AG20443 (cell line): ENCODE measurements around the gene PARD3B.

Source experiments
- DNase-seq: peaks from one replicate; pipeline ENCODE4 v3.0.0; 2012; ENCODE audit warnings: low spot score, mixed read lengths

Gene PARD3B

DNA sequence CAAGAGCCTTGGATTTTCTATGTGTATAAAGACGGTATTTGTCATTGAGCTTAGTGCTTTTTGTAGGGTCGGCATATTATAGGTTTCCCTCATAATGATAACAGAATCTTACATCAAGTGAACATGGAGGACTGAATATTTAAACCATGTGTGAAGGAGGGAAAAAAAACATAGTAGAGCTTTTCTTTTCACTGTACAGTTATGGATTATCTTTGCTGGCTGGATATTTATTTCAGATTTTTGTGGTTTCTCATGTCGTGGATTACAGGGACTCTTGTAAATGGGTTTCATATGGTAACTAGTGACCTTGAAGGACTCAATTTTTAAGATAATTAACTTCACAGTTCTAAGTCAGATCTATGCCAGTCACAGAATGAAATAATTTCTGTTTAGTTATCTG, 806.8 kb downstream of the PARD3B start:
- DNase-seq: peak; percentile 20

- DNase-seq: peak; percentile 52
Measured at GRCh38 chr2:205352593-205352992, 807.3 kb downstream of the PARD3B start.

- DNase-seq: no peak
Measured at GRCh38 chr2:205357732-205358131, 812.5 kb downstream of the PARD3B start.

DNA sequence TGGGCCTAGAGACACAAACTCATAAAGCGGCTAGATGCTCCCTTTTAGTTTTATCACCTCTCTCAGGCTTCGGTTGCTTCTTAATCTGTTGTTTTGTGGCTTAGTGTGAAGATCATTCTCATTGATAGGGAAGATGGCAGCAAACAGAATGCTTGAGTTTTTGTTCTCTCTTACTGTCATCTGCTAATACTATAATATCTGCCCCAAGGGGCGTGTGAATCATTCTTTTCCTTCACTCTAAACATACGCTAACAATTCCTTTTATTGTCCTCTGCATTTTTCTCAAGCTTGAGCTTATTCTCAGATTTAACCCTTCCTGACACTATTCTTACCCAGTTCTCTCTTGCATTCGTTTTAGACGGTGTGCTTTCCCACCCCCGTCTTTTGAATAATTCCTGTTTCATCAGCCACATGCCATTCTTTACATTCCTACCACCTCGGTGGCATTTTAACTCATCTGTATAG, 813.1 kb downstream of the PARD3B start:
- no peak for DNase-seq

DNA sequence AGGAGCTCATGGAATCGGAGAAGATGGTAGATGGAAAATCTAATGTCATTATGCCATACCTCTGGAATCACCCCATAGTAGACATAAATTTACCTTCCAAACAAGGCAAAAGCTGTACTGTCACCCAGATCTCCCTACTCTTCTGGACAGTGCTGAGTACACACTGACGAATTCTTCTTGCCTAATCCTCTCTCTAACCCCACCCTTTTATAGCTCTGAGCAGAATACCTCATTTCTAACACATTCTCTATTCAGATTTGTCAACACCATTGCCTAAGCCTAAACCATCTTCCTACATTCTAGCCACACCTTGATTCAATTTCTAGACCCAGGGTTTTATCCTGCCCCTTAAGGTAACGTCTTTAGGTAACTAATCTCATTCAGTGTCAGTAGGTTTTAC, 816.0 kb downstream of the PARD3B start:
- peak; percentile 27 for DNase-seq

- no peak for DNase-seq
Measured at GRCh38 chr2:205361970-205362369, 816.7 kb downstream of the PARD3B start.

DNA sequence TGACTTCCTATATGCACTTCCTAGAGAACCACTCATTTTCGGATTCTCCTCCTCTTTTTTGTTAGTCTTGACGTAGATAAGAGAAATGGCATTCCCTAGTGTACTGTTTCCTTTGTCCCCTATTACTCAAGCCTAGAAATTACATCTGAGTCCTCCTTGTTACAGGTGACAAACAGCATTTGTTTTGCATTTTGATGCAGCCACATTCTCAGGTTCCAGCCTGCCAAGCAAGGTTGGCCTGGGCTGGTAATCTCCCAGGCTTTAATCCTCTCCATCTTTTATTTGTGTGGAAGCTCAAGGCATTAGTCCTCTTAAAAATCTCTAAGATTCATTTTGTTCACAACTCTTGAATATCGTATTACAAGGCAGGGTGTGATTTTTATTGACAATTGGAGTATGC, 819.0 kb downstream of the PARD3B start:
- DNase-seq: no peak

DNA sequence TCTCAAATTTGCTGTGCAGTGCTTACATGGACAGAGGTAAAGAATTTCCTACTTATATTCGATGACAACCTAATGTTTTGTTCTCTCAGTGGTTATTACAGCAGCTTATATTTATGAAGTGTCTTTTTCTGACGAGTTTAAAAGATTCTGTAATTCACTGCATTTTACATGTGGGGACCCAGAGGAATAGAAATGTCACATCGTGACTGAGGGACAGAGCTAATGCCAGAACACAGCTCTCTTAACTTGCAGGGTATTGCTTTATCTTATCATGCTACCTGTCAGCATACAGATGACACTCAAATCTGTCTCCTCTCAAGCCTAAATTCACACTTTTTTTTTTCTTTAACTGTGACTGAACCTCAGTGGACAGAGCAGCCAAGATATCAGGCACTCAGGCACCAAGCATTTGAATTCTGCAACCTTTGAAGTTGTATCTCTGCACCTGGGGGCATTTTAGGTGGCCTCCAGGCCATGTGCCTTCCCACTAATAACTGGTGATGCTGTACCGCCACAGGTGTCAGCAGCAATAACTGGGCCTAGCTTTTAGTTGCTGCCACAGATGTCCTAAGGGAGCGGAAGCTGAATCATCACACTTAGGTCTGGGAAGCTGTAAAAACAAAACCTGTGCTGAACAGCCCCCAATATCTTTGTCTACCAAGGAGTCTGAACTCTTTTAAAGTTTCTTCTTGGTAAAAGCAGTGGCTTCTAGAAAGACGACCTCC, 821.2 kb downstream of the PARD3B start:
- no peak for DNase-seq

DNA sequence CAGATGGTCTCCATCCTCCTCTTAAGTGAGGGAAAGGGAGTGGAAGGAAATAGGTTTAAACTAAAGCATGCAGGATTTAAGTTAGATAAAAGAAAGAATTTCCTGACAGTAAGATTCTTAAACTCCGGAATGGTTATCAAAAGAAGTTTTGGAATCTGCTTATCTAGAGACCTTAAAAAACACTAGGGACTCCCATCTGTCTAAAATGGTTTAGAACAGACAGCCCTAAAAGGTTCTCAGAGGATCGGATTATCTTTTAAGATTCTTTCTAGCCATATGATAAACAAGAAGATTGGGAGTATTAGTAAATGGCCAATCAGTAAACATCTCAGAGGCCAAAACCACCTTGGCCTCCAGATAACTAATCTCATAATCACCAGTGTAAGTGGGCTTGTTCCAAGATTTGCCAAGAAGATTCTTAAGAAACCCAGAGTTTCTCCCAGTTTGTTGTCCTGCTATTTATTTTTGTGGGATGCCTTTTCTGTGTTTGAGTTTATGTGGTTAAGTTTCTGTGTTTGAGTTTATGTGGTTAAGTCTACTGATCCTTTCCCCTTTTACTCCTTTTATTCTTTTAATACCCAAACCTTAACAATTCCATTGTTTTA, 822.2 kb downstream of the PARD3B start:
- no peak for DNase-seq

DNA sequence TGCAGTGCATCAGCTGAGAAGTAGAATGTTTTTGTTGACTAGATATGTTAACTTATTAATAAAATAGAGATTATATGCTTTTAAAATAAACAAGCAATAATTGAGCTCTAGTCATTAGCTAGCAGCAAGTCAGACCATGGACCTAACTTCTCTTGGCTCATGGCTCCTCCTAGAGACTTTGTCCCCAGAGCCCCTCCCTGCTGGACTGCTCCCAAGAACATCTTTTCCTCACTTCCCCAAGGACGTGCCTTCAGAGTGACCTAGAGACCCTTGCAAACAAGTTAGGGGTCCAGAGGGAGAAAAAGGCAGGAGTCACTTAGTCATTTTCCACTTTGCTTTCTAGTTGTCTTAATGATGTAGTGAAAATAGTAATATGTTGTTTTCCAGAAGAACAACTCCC, 824.5 kb downstream of the PARD3B start:
- DNase-seq: no peak

- DNase-seq: no peak
Measured at GRCh38 chr2:205370726-205371125, 825.5 kb downstream of the PARD3B start.

- DNase-seq: no peak
Measured at GRCh38 chr2:205372141-205372540, 826.9 kb downstream of the PARD3B start.

DNA sequence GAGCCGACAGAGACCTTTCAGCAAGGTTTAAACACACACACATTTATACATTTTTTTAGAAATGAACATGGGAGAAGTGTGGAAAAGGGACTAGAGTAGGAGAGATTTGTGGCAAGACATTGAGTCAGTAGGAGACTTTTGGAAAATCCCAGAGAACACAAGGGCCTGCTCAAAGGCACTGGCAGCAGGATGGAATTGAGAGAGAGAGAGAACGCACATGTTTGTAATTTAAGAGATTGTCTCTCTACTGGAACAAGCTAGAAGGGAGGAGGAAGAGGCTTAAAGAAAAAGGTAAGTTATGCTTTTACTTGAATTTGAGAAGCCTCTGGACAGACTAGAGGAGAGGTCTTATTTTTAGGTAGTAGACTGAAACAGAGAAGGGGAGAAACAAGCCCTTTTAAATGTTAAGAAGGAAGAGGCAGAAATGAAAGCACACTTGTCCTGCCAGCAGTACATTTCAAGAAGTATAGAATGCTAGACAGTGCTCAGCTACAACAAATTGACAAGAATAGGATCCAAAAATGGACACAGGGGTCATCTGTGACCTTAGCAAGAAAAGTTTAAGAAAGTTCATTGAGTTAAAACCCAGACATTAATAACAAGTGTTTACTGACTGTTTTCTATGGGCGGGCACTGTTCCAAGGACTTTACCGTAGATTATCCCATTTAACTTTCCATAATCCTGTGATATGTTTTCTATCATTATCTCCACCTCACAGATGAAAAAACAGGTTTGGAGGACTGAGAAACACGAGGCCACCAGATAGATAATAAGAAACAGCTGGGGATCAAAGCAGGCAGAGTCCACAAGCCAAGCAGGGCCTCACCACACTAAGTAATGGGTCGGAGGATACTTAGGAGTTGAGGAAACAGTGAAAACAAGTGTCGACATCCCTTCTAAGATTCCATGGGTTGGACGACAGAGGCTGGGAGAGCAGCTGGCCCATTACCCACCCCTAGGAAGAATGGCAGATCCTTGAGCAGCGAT, 830.5 kb downstream of the PARD3B start:
- DNase-seq: no peak

GRCh38 chr2:205377324-205377723, 832.0 kb downstream of the PARD3B start:
- no peak for DNase-seq

- no peak for DNase-seq
Measured at GRCh38 chr2:205383601-205384000, 838.3 kb downstream of the PARD3B start.

DNA sequence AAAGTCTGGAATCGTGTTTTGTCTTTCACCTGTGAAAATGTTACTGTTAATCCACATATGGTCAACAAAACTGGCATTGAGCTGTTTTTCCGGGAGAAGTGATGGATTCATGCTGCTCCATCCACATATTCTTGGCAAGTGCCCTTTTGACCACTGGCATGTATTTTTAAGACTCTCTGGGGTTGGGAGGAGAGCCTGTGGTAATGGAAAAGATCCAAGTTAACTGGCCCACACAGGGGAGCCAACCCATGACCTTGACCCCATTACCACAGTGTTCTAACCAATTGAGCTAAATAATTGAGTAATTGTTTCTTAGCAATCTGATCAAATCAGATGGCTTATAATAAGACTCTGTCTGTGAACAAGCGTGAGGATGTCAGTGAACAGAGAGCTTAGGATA, 840.8 kb downstream of the PARD3B start:
- peak; percentile 33 for DNase-seq

DNA sequence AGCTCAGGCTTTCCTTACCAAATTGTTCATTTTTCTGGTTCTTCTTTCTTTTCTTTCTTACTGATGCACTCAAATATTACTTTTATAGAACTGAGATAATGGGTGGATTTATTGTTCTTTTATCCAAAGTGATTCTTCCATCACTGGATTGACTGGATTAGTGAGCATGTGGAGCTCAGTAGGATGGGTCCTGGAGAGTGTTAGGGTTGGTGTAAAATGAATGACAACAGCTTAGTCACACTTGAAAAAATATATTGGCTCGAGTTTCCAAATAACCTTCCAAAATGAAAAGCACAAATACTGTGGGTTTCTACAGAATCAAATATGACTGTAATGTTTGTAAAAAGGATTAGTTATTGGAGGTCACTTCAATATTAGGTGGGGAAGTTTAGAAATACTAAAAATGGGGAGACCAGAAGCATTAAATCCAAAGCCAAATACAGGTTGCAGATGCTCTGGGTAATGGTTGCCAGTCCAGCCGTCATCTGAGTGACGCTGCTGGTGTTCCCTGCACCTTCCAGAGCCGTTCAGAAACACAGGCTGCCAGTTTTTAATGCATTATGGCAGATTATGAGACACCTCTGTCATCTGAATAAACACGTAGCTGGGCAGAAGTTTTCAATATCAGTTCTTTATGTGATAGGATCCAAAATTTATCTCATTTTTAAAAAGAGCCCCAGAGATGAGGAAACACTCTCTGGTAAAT, 842.2 kb downstream of the PARD3B start:
- DNase-seq: no peak

DNA sequence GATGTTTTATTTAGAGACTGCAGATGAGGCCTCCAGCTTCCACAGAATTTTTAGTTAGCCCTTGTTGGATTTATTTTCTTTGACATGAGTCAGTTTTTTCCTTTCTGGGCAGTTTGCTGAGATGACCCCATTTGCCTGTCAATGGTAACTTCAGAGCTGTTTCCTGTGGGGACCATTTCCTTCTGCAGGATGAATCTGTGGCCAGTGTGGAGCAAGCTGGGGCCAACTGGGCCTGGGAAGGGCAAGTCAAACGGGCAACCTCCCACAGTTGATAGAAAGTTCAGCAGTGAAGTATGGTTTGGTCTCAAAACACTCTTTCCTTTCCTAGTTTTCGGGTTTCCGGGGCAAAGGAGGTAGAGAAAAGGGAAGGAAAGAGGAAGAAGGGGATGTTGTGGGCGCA, 845.6 kb downstream of the PARD3B start:
- DNase-seq: no peak

GRCh38 chr2:205401511-205401910, 856.2 kb downstream of the PARD3B start:
- no peak for DNase-seq

GRCh38 chr2:205402011-205402410, 856.7 kb downstream of the PARD3B start:
- DNase-seq: no peak

DNA sequence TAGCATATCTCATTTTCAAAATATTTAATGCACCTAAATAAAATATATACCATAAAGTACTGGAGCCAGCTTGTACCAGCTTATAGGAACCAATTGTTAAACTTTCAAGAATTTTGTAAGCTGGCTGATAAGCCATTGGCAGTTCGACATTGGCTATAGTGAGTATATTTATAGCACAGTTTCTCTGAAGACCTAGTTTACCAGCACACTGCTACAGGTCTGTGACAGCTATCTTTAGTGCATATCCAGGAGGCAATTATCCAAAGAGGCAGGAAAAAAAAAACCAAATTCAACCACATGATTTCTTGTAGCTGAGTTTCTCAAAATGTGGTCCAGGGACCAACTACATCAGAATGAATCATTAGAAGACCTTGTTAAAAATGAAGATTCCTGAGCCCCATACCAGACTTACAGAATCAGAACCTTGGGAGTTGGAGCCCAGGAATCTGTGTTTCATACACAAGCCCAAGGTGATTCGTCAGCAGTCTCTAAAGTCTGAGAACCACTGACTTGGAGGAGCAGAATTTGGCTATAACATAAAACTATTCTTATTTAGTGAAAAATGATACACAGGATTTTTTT, 858.1 kb downstream of the PARD3B start:
- peak; percentile 10 for DNase-seq

- DNase-seq: no peak
Measured at GRCh38 chr2:205405194-205405593, 859.9 kb downstream of the PARD3B start.
